HCT116 (cell line): Measurements from ENCODE around the gene FRK. TPM values are rescaled to one million over a fixed set of nuclear protein-coding genes. Genes with fewer than 3 reads are reported as not detected.

ENCODE experiments used
- ATAC-seq: fragments of 200-7000 bp; cut with Tn5 transposase; 2 replicates; pipeline ENCODE4 v1.9.1; 2020; ENCODE audit warnings: mild to moderate bottlenecking, moderate library complexity
- BruUV-seq: library from RNA; stranded (reverse); fragments of 400-500 nt; replicated peaks from 2 replicates; lab custom pipeline; 2021; lab: Mats Ljungman, UMichigan
- CTCF ChIA-PET: fragments of 300-600 bp; sonication (Branson Sonifier 250); formaldehyde crosslinking; loops from one replicate; lab custom pipeline; 2021; ENCODE audit warnings: antibody characterized with exemption; lab: Charles Lee
- POLR2A ChIA-PET: fragments of 300-600, 350-600 bp; sonication (Branson Sonifier 250); formaldehyde crosslinking; loops from one replicate; lab custom pipeline; 2021; ENCODE audit warnings: antibody characterized with exemption; lab: Charles Lee
- RAD21 ChIA-PET, 2 experiments: fragments of 300-600 bp; sonication (Branson Sonifier 250); formaldehyde crosslinking; loops; one replicate each; lab custom pipeline; 2023; ENCODE audit warnings: low total read pairs in 2 of 2; ENCODE audit not compliant: uncharacterized antibody in 2 of 2, unreplicated experiment in 2 of 2, low non-redundant PET in 1 of 2; lab: Charles Lee
- DNase-seq: peaks from one replicate; pipeline ENCODE4 v3.0.0-alpha.2; 2010; ENCODE audit warnings: low read depth, low spot score
- H2AFZ ChIP-seq: fragments of 200-600 bp; shearing (Covaris generic), sonication (generic); 2 replicates; pipeline ENCODE4 v1.6.1; 2017; ENCODE audit warnings: low read depth, mixed run types, mixed read lengths, antibody characterized with exemption, low read length; ENCODE audit not compliant: poor library complexity, severe bottlenecking
- H3K27ac ChIP-seq: 2 replicates; pipeline ENCODE4 v1.5.1; 2012; ENCODE audit warnings: low read depth, low read length
- H3K27me3 ChIP-seq: fragments of 200-600 bp; sonication (generic); 2 replicates; pipeline ENCODE4 v1.6.1; 2016; ENCODE audit warnings: mixed run types, low read length, mixed read lengths; ENCODE audit not compliant: insufficient read depth
- H3K36me3 ChIP-seq, 2 experiments: fragments of 200-500 bp in 1 of 2; fragments of 200-600 bp in 1 of 2; sonication (Bioruptor generic) in 1 of 2; sonication (generic) in 1 of 2; 2 replicates each; pipeline versions ENCODE4 v1.5.1 to v1.6.1; 2014 to 2016; ENCODE audit warnings: low read length in 2 of 2, inconsistent platforms in 1 of 2, mixed read lengths in 1 of 2, mixed run types in 1 of 2; ENCODE audit not compliant: insufficient read depth in 2 of 2, control insufficient read depth in 1 of 2
- H3K4me1 ChIP-seq, 2 experiments: fragments of 200-600 bp in 1 of 2; sonication (generic) in 1 of 2; 2 replicates each; pipeline versions ENCODE4 v1.5.1 to v1.6.1; 2012 to 2017; ENCODE audit warnings: low read length in 2 of 2, inconsistent platforms in 1 of 2, mild to moderate bottlenecking in 1 of 2, mixed read lengths in 1 of 2, mixed run types in 1 of 2, moderate library complexity in 1 of 2; ENCODE audit not compliant: insufficient read depth in 2 of 2, control insufficient read depth in 1 of 2
- H3K4me2 ChIP-seq: fragments of 200-600 bp; sonication (generic); 2 replicates; pipeline ENCODE4 v1.6.1; 2017; ENCODE audit warnings: mixed run types, low read length, mixed read lengths
- H3K4me3 ChIP-seq, 2 experiments: fragments of 200-600 bp in 1 of 2; sonication (generic) in 1 of 2; replicated peaks in 1 of 2; 2 replicates each; pipeline ENCODE4 v1.5.1; 2011 to 2016; ENCODE audit warnings: low read length in 2 of 2, control low read depth in 1 of 2, low read depth in 1 of 2, mild to moderate bottlenecking in 1 of 2, mixed read lengths in 1 of 2, mixed run types in 1 of 2
- H3K79me2 ChIP-seq: fragments of 200-600 bp; sonication (generic); 2 replicates; pipeline ENCODE4 v1.6.1; 2017; ENCODE audit warnings: mild to moderate bottlenecking, mixed run types, low read length, moderate library complexity, mixed read lengths; ENCODE audit not compliant: insufficient read depth
- H3K9ac ChIP-seq: fragments of 200-600 bp; sonication (generic); 2 replicates; pipeline ENCODE4 v1.6.1; 2016; ENCODE audit warnings: low read length, mixed read lengths
- H3K9me2 ChIP-seq: fragments of 200-600 bp; sonication (generic), shearing (Covaris generic); 2 replicates; pipeline ENCODE4 v1.6.1; 2017; ENCODE audit warnings: mixed run types, mild to moderate bottlenecking, moderate library complexity; ENCODE audit not compliant: insufficient read depth
- H3K9me3 ChIP-seq, 2 experiments: fragments of 200-500 bp in 1 of 2; fragments of 200-600 bp in 1 of 2; sonication (Bioruptor generic) in 1 of 2; sonication (generic) in 1 of 2; 2 replicates each; pipeline ENCODE4 v1.6.1; 2014 to 2017; ENCODE audit warnings: low read length in 2 of 2, mixed read lengths in 2 of 2, inconsistent platforms in 1 of 2, low read depth in 1 of 2, mild to moderate bottlenecking in 1 of 2, mixed run types in 1 of 2, moderate library complexity in 1 of 2; ENCODE audit not compliant: control insufficient read depth in 1 of 2, insufficient read depth in 1 of 2
- H4K20me1 ChIP-seq: fragments of 200-600 bp; sonication (generic), shearing (Covaris generic); 2 replicates; pipeline ENCODE4 v1.6.1; 2017; ENCODE audit warnings: mixed run types, mild to moderate bottlenecking, moderate library complexity; ENCODE audit not compliant: insufficient read depth
- EZH2 ChIP-seq: fragments of 200-600 bp; sonication (generic); IDR thresholded peaks from 2 replicates; pipeline ENCODE4 v1.6.1; 2017; ENCODE audit warnings: antibody characterized with exemption, mixed run types
- EZH2phosphoT487 ChIP-seq: fragments of 200-600 bp; IDR thresholded peaks from 2 replicates; pipeline ENCODE4 v1.6.1; 2018; ENCODE audit warnings: antibody characterized with exemption, borderline replicate concordance
- JUND ChIP-seq: IDR thresholded peaks from 2 replicates; pipeline ENCODE4 v1.6.1; 2012
- POLR2A ChIP-seq: IDR thresholded peaks from 2 replicates; pipeline ENCODE4 v1.7.0; 2011; ENCODE audit warnings: borderline replicate concordance; ENCODE audit not compliant: insufficient read depth, insufficient read length; ENCODE audit errors: extremely low read depth
- REST ChIP-seq: IDR thresholded peaks from 2 replicates; pipeline ENCODE4 v1.6.1; 2012; ENCODE audit warnings: low read depth
- SP1 ChIP-seq: IDR thresholded peaks from 2 replicates; pipeline ENCODE4 v1.6.1; 2012; ENCODE audit warnings: low read depth
- TCF7L2 ChIP-seq: IDR thresholded peaks from 2 replicates; pipeline ENCODE4 v1.7.0; 2011; ENCODE audit warnings: borderline replicate concordance, inconsistent platforms; ENCODE audit not compliant: insufficient read depth, insufficient read length; ENCODE audit errors: extremely low read depth
- YY1 ChIP-seq: IDR thresholded peaks from 2 replicates; pipeline ENCODE4 v1.6.1; 2011; ENCODE audit warnings: low read length, low read depth, moderate library complexity, mild to moderate bottlenecking; ENCODE audit not compliant: insufficient replicate concordance; ENCODE audit errors: extremely low read depth
- ZFX ChIP-seq: fragments of 450-650 bp; IDR thresholded peaks from 2 replicates; pipeline ENCODE4 v1.6.1; 2017
- intact Hi-C: fragments of 100-400 bp; cut with micrococcal nuclease; formaldehyde crosslinking; loops from 2 replicates; pipeline ENCODE4 v1.10.0; 2022
- total RNA-seq: library from RNA; stranded (reverse); gene quantifications from one replicate; pipeline ENCODE4 v1.2.1, GENCODE V29; 2021; ENCODE audit not compliant: unreplicated experiment

FRK gene
- total RNA-seq, 1 experiment from 2014 or later = 3.7 TPM

DNA sequence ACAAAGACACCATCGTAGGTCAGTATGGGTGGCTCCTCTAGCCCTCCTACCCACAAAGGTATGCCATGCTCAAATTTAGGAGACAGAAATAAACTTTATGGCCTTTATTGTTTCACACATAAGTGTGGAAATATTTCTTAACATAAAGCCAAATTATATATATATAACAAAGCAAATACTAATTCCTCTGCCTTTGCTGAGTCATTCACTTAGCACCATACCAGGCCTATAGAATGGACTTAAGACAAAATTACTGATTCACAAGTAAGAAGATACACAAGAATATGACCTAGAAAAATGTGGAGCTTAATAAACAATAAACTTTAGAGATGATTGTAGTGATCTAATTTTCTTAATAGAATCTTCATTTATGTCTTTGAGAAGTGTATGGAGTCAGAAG is 5.2 kb downstream of the FRK start:
- H3K9me3 ChIP-seq = no peaks in the 10 kb centered on the region
- peaks cover 5 to 16% of the 10 kb centered on the region in 2 experiments; a peak in 3 of 4 replicates for H3K4me1 ChIP-seq
- TF ChIP-seq EZH2 (no peak), JUND (no peak), SP1 (no peak), TCF7L2 (no peak), REST (no peak), ZFX (no peak), POLR2A (no peak), EZH2phosphoT487 (no peak), YY1 (no peak)
- RAD21 ChIA-PET = no interaction called here
- no peaks in the 10 kb centered on the region for H3K9me2 ChIP-seq
- H3K79me2 ChIP-seq = no peaks in the 10 kb centered on the region
- intact Hi-C loops = no loop called here
- CTCF ChIA-PET = interaction anchor here (2.0 kb wide), 1 partner anchor 44 kb away, joined by 5 read pairs; no protein-coding TSS in a partner anchor
- H3K4me3 ChIP-seq = no peak overlapping the region
- BruUV-seq = no TSS peak
- no peak overlapping the region for H3K27ac ChIP-seq
- DNase-seq (no peak), ATAC-seq (no peak)
- H4K20me1 ChIP-seq = no peaks in the 10 kb centered on the region
- no peak overlapping the region for H3K4me2 ChIP-seq
- no peaks in the 10 kb centered on the region for H3K36me3 ChIP-seq
- H3K27me3 ChIP-seq = no peaks in the 10 kb centered on the region
- no peak overlapping the region for H3K9ac ChIP-seq
- POLR2A ChIA-PET = no interaction called here
- no peak overlapping the region for H2AFZ ChIP-seq
